Kidney epithelial cell (primary cell): ENCODE measurements around the gene PHC2. TPM values are rescaled to one million over a fixed set of nuclear protein-coding genes. Genes with fewer than 3 reads are reported as not detected.

Source experiments
- DNase-seq: peaks from one replicate; pipeline ENCODE4 v3.0.0-alpha.2; 2010; ENCODE audit warnings: low read depth
- H3K27me3 ChIP-seq: 2 replicates; pipeline ENCODE4 v1.6.0; 2011; ENCODE audit warnings: low read length; ENCODE audit not compliant: control insufficient read depth, insufficient read depth
- H3K36me3 ChIP-seq: 2 replicates; pipeline ENCODE4 v1.5.1; 2011; ENCODE audit warnings: low read length; ENCODE audit not compliant: control insufficient read depth, insufficient read depth
- H3K4me3 ChIP-seq: 2 replicates; pipeline ENCODE4 v1.5.1; 2011; ENCODE audit warnings: low read depth, mild to moderate bottlenecking, control low read depth, low read length
- total RNA-seq: library from RNA; depleted of rRNA; stranded (reverse); fragments of >200 nt; gene quantifications from 2 replicates; pipeline ENCODE4 v1.2.3, GENCODE V29; 2015
- TF ChIP-seq, protein P1 (sequence below): IDR thresholded peaks from 2 replicates; pipeline ENCODE4 v1.5.1; 2011; ENCODE audit warnings: mild to moderate bottlenecking, moderate library complexity, low read length, control low read depth, inconsistent platforms; ENCODE audit not compliant: insufficient read depth, poor library complexity, severe bottlenecking

The PHC2 gene
- total RNA-seq, 1 donor from 2014 or later, result 216 TPM

DNA sequence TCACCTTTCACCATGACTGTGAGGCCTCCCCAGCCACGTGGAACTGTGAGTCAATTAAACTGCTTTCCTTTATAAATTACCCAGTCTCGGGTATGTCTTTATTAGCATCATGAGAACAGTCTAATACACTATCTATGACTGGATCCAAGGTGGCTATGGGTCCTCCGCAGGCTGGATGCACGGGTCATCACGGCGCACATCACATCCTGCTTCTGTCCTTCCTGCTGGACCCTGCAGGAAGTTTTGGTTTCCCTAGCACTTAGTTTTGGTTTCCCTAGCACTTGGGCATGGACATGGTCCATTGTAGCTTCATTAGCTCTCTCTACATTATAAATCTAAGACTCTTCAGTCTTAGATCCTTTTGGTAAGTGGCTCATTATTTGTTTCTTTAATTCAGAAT, 14.2 kb upstream of the PHC2 start:
- DNase-seq, result no peak
- Histone ChIP-seq H3K4me3 (no peak overlapping the region), H3K36me3 (no peaks in the 10 kb centered on the region), H3K27me3 (no peaks in the 10 kb centered on the region)
- TF ChIP-seq, protein P1, sequence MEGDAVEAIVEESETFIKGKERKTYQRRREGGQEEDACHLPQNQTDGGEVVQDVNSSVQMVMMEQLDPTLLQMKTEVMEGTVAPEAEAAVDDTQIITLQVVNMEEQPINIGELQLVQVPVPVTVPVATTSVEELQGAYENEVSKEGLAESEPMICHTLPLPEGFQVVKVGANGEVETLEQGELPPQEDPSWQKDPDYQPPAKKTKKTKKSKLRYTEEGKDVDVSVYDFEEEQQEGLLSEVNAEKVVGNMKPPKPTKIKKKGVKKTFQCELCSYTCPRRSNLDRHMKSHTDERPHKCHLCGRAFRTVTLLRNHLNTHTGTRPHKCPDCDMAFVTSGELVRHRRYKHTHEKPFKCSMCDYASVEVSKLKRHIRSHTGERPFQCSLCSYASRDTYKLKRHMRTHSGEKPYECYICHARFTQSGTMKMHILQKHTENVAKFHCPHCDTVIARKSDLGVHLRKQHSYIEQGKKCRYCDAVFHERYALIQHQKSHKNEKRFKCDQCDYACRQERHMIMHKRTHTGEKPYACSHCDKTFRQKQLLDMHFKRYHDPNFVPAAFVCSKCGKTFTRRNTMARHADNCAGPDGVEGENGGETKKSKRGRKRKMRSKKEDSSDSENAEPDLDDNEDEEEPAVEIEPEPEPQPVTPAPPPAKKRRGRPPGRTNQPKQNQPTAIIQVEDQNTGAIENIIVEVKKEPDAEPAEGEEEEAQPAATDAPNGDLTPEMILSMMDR, result no peak

DNA sequence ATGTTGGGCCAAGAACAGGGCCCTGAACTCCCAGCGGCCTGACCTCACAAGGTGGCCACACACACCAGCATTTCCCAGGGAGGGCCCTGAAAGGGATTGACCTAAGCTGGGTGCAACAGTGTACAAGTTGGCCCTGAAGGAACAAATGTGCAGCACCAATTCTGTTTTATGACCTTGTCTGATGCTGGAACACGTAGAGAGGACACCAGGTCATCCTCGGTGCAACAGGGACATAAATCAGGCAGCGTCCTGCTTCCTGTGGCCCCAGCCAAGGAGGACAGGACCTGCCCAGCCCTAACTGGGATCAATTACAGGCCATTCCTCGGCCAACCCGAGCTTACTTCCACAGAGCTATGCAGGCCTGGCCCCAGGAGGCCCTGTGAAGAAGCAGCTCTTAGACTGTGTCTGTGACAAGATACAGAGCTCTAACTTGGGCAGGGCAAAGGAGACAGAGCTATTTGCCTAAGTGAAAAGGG, 12.8 kb upstream of the PHC2 start:
- Histone ChIP-seq H3K36me3 (no peaks in the 10 kb centered on the region), H3K27me3 (no peaks in the 10 kb centered on the region), H3K4me3 (no peak overlapping the region)
- DNase-seq, result no peak
- TF ChIP-seq, protein P1, result no peak

DNA sequence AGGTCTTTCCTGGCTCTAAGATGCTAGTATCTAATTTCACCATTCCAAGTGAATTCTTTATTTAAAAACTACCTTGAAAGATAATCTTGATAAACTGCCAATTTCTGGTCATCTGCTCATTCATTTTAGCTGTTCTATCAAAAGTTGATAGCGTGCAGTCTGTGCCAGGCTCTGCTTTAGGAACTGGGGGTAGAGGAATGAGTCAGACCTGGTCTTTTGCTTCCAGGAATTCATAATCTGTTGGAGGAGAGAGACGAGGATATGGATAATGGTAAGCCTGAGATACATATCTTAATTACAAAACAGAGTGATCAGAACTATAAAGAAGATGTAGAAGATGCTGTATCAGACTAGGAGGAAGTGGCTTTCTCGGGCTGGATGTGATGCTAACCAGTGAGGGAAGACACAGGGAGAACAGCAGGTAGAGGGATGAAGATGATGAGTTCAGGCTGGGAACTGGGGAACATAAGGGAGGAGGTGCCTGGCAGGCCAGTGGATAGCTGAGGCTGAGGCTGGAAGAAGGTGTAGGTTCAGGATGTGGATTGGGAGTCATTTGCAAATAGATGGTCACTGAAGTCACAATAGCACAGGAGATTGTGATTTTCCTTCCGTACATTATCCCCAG, 12.3 kb upstream of the PHC2 start:
- H3K4me3 ChIP-seq, result no peak overlapping the region
- no peak for DNase-seq
- no peaks in the 10 kb centered on the region for H3K27me3 ChIP-seq
- H3K36me3 ChIP-seq, result no peaks in the 10 kb centered on the region
- TF ChIP-seq, protein P1, result no peak

DNA sequence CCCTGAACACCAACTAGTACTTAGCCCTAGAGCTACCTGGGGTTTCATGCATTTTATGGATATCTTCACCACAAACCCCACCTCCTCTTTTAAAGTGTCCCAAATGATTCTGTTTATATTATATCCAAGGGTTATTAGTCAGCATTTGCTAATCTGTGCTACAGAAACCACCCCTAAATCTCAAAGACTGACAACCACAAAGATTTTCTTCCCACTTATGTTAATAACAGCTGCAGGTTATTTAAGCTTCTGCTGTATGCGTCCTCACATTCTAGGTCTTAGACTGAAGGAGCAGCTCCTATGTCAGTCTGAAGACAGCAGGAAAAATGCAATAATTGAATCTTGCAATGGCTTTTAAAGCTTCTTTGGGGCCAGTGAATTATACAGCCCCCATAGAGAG, 11.2 kb upstream of the PHC2 start:
- no peak for DNase-seq
- Histone ChIP-seq H3K36me3 (no peaks in the 10 kb centered on the region), H3K4me3 (no peak overlapping the region), H3K27me3 (no peaks in the 10 kb centered on the region)
- TF ChIP-seq, protein P1, result no peak

DNA sequence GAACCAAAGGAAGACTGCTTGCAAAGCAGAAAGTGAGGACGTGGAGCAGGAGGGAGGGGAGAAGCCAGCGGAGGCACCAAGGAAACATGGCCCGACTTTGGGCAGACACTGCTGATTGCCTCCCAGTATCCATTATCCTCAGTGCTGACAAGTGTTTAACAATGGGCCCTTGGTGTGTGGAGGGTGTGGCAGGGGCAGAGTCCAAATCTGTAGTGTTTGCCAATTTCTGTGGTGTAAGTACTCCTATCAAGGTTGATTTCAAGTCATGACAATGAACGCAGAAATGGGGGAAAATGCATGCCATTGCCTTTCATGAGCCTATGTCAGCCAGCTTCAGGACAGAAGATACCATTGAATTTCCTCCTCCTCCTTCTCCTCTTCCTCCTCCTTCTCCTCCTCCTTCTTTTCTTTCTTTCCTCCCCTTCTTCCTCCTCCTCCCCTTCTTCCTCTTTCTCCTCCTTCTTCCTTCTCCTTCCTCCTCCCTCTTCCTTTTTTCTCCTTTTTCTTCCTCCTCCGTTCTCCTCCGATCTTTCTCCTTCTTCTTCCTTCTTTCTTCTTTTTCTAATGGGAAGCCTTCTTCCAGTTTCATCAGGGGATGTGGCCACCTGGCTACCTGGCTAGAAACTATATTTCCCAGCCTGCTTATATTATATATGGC, 10.3 kb upstream of the PHC2 start:
- Histone ChIP-seq H3K4me3 (no peak overlapping the region), H3K27me3 (no peaks in the 10 kb centered on the region), H3K36me3 (no peaks in the 10 kb centered on the region)
- TF ChIP-seq, protein P1, result no peak
- no peak for DNase-seq
